Measurements from ENCODE around the gene OSTN.

DNA sequence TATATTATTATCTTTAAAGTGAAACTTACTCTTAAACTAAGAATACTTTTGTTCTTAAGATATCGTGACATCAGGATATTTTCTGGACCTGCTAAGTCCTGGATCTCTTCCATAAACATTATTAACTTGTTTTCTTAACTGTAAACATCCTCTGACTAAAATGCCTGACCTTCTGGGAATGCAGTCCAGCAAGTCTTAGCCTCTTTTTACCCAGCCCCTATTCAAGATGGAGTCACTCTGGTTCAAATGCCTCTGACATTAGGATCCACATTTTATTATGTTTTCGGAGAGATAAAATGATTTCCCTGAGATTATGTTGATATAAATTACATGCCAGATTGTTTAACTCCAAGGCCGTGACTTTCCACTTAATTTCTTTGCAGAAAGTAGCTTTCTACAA, 37.6 kb downstream of the OSTN start:
- TF ChIP-seq ZFP30 (CRISPR knock-in tag; IDR thresholded peaks at IDR 0.05) (no peak), ARNTL (CRISPR knock-in tag; IDR thresholded peaks at IDR 0.05; ENCODE audit: borderline replicate concordance, low read depth) (no peak), OSR1 (CRISPR knock-in tag; IDR thresholded peaks at IDR 0.05) (0 out of 2 replicates have a peak, but pooled peaks have one; percentile 48), RARB (CRISPR knock-in tag; IDR thresholded peaks at IDR 0.05) (no peak), ZC3H10 (CRISPR knock-in tag; IDR thresholded peaks at IDR 0.05) (no peak), PPARA (CRISPR knock-in tag; IDR thresholded peaks at IDR 0.05; ENCODE audit: borderline replicate concordance) (no peak), TSHZ2 (CRISPR knock-in tag; IDR thresholded peaks at IDR 0.05) (no peak), ESRRG (CRISPR knock-in tag; IDR thresholded peaks at IDR 0.05) (no peak)
- TF ChIP-seq, protein P1, sequence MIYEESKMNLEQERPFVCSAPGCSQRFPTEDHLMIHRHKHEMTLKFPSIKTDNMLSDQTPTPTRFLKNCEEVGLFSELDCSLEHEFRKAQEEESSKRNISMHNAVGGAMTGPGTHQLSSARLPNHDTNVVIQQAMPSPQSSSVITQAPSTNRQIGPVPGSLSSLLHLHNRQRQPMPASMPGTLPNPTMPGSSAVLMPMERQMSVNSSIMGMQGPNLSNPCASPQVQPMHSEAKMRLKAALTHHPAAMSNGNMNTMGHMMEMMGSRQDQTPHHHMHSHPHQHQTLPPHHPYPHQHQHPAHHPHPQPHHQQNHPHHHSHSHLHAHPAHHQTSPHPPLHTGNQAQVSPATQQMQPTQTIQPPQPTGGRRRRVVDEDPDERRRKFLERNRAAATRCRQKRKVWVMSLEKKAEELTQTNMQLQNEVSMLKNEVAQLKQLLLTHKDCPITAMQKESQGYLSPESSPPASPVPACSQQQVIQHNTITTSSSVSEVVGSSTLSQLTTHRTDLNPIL (CRISPR knock-in tag; IDR thresholded peaks at IDR 0.05; ENCODE audit: low read depth) = no peak
- TF ChIP-seq, protein P2, sequence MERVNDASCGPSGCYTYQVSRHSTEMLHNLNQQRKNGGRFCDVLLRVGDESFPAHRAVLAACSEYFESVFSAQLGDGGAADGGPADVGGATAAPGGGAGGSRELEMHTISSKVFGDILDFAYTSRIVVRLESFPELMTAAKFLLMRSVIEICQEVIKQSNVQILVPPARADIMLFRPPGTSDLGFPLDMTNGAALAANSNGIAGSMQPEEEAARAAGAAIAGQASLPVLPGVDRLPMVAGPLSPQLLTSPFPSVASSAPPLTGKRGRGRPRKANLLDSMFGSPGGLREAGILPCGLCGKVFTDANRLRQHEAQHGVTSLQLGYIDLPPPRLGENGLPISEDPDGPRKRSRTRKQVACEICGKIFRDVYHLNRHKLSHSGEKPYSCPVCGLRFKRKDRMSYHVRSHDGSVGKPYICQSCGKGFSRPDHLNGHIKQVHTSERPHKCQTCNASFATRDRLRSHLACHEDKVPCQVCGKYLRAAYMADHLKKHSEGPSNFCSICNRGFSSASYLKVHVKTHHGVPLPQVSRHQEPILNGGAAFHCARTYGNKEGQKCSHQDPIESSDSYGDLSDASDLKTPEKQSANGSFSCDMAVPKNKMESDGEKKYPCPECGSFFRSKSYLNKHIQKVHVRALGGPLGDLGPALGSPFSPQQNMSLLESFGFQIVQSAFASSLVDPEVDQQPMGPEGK (CRISPR knock-in tag; IDR thresholded peaks at IDR 0.05; ENCODE audit: borderline replicate concordance) = no peak

All from SK-N-SH treated with all-trans-retinoic acid at 6 μM for 48 hours (cell line).